SK-N-SH (cell line): Measurements from ENCODE around the gene TCP10L. TPM values are rescaled to one million over a fixed set of nuclear protein-coding genes. Genes with fewer than 3 reads are reported as not detected.

Experiments
- CTCF ChIA-PET: fragments of 300-600, 350-600 bp; formaldehyde crosslinking; extraction: SDS; loops from one replicate; lab custom pipeline; 2021; lab: Yijun Ruan, JAX
- POLR2A ChIA-PET: fragments of 350-600 bp; sonication (Branson Sonifier 250); formaldehyde crosslinking; extraction: SDS; loops from one replicate; lab custom pipeline; 2020; ENCODE audit warnings: antibody characterized with exemption, inconsistent platforms; lab: Yijun Ruan, JAX
- DNase-seq: peaks from one replicate; pipeline ENCODE4 v3.0.0; 2012
- H2AFZ ChIP-seq: fragments of 200-600 bp; sonication (generic); 2 replicates; pipeline ENCODE4 v1.8.1; 2016; ENCODE audit warnings: antibody characterized with exemption, mild to moderate bottlenecking, low read depth
- H3F3A ChIP-seq: fragments of 200-600 bp; sonication (generic); replicated peaks from 2 replicates; pipeline ENCODE3; 2016; ENCODE audit warnings: antibody characterized with exemption, mild to moderate bottlenecking; ENCODE audit not compliant: insufficient read depth
- H3K27ac ChIP-seq, 2 experiments: fragments of 200-500 bp in 1 of 2; fragments of 200-600 bp in 1 of 2; sonication (Bioruptor generic) in 1 of 2; sonication (generic), shearing (Covaris generic) in 1 of 2; 2 replicates each; pipeline versions ENCODE4 v1.5.1 to v1.6.1; 2014 to 2016; ENCODE audit warnings: low read depth in 2 of 2, inconsistent platforms in 1 of 2, low read length in 1 of 2, mild to moderate bottlenecking in 1 of 2, mixed read lengths in 1 of 2
- H3K27me3 ChIP-seq: fragments of 200-600 bp; sonication (generic), shearing (Covaris generic); 2 replicates; pipeline ENCODE4 v1.6.1; 2016; ENCODE audit warnings: mixed run types; ENCODE audit not compliant: insufficient read depth
- H3K36me3 ChIP-seq, 2 experiments: fragments of 200-500 bp in 1 of 2; fragments of 200-600 bp in 1 of 2; sonication (Bioruptor generic) in 1 of 2; sonication (generic) in 1 of 2; replicated peaks in 1 of 2; 2 replicates each; pipeline versions ENCODE3 to v1.5.1; 2014 to 2016; ENCODE audit warnings: low read length in 1 of 2, mild to moderate bottlenecking in 1 of 2; ENCODE audit not compliant: insufficient read depth in 2 of 2, control insufficient read depth in 1 of 2
- H3K4me1 ChIP-seq, 2 experiments: fragments of 200-500 bp in 1 of 2; fragments of 200-600 bp in 1 of 2; sonication (Bioruptor generic) in 1 of 2; sonication (generic), shearing (Covaris generic) in 1 of 2; 2 replicates each; pipeline versions ENCODE4 v1.5.1 to v1.6.1; 2014 to 2016; ENCODE audit warnings: low read depth in 1 of 2, low read length in 1 of 2, mixed run types in 1 of 2; ENCODE audit not compliant: insufficient read depth in 2 of 2, control insufficient read depth in 1 of 2
- H3K4me2 ChIP-seq: fragments of 200-600 bp; sonication (generic), shearing (Covaris generic); 2 replicates; pipeline ENCODE4 v1.6.1; 2017; ENCODE audit warnings: mixed run types
- H3K4me3 ChIP-seq, 2 experiments: fragments of 200-500 bp in 1 of 2; fragments of 200-600 bp in 1 of 2; sonication (Bioruptor generic) in 1 of 2; sonication (generic), shearing (Covaris generic) in 1 of 2; 2 replicates each; pipeline versions ENCODE4 v1.5.1 to v1.8.1; 2014 to 2016; ENCODE audit warnings: low read depth in 2 of 2, inconsistent platforms in 1 of 2, low read length in 1 of 2, mild to moderate bottlenecking in 1 of 2, mixed read lengths in 1 of 2, moderate library complexity in 1 of 2
- H3K79me2 ChIP-seq: fragments of 200-600 bp; sonication (generic); 2 replicates; pipeline ENCODE4 v1.8.1; 2017; ENCODE audit warnings: mild to moderate bottlenecking; ENCODE audit not compliant: insufficient read depth
- H3K9ac ChIP-seq: fragments of 200-600 bp; sonication (generic); 2 replicates; pipeline ENCODE4 v1.6.1; 2017; ENCODE audit warnings: mixed run types
- H3K9me2 ChIP-seq: fragments of 200-600 bp; sonication (generic); 2 replicates; pipeline ENCODE4 v1.6.1; 2017; ENCODE audit warnings: mixed run types
- H3K9me3 ChIP-seq: fragments of 200-600 bp; sonication (generic); 2 replicates; pipeline ENCODE4 v1.6.1; 2017; ENCODE audit warnings: mixed run types, mild to moderate bottlenecking, moderate library complexity
- H4K20me1 ChIP-seq: fragments of 200-600 bp; sonication (generic); 2 replicates; pipeline ENCODE4 v1.6.1; 2017; ENCODE audit warnings: mild to moderate bottlenecking, mixed run types; ENCODE audit not compliant: insufficient read depth
- FOXM1 ChIP-seq: IDR thresholded peaks from 2 replicates; pipeline ENCODE4 v1.4.0; 2012; ENCODE audit warnings: low read depth, mild to moderate bottlenecking
- JUND ChIP-seq: IDR thresholded peaks from 2 replicates; pipeline ENCODE4 v1.4.0; 2012
- MXI1 ChIP-seq: IDR thresholded peaks from 2 replicates; pipeline ENCODE4 v1.6.1; 2012; ENCODE audit warnings: mild to moderate bottlenecking, low read depth, low read length, improper control_type of control experiment
- PBX3 ChIP-seq: IDR thresholded peaks from 2 replicates; pipeline ENCODE4; 2012
- POLR2AphosphoS5 ChIP-seq: IDR thresholded peaks from 2 replicates; pipeline ENCODE4 v1.6.1; 2012; ENCODE audit warnings: low read depth, low read length
- RFX5 ChIP-seq: IDR thresholded peaks from 2 replicates; pipeline ENCODE4 v1.6.1; 2012; ENCODE audit warnings: mild to moderate bottlenecking, improper control_type of control experiment, low read length
- SIN3A ChIP-seq: IDR thresholded peaks from 2 replicates; pipeline ENCODE4 v1.6.1; 2012; ENCODE audit warnings: low read depth, mild to moderate bottlenecking, low read length, moderate library complexity, borderline replicate concordance
- TAF1 ChIP-seq: IDR thresholded peaks from 2 replicates; pipeline ENCODE4 v1.6.1; 2012; ENCODE audit warnings: low read depth, mild to moderate bottlenecking, low read length, moderate library complexity, borderline replicate concordance
- TEAD4 ChIP-seq: IDR thresholded peaks from 2 replicates; pipeline ENCODE4 v1.4.0; 2012; ENCODE audit warnings: mild to moderate bottlenecking, borderline replicate concordance; ENCODE audit not compliant: insufficient read depth
- YY1 ChIP-seq: IDR thresholded peaks from 2 replicates; pipeline ENCODE4 v1.4.0; 2012; ENCODE audit warnings: low read depth, mild to moderate bottlenecking
- WGBS: methylation state at CpG from one replicate; pipeline ENCODE4 v1.1.6; 2017; ENCODE audit warnings: low lambda C conversion rate; 5-methylcytosine and 5-hydroxymethylcytosine counted together
- polyA plus RNA-seq, 3 experiments: library from polyadenylated mRNA; depleted of rRNA; stranded (reverse); fragments of >200 nt; gene quantifications; 2 replicates each; pipeline ENCODE4 v1.2.3, GENCODE V29; 2012
- TF ChIP-seq, protein P1 (sequence below): IDR thresholded peaks from 2 replicates; pipeline ENCODE4 v1.6.1; 2012; ENCODE audit warnings: mild to moderate bottlenecking, low read depth, low read length, moderate library complexity
- TF ChIP-seq, protein P2 (sequence below): IDR thresholded peaks from 2 replicates; pipeline ENCODE4 v1.4.0; 2012; ENCODE audit warnings: low read depth, borderline replicate concordance

TCP10L gene
- polyA plus RNA-seq, 1 of the 3 experiments (the other 2 are of a cell fraction) = 0.33 TPM

- H3K9me2 ChIP-seq = no peaks in the 10 kb centered on the region
- H3K27ac ChIP-seq = no peak overlapping the region
- ChIA-PET CTCF (interaction anchor here (1.1 to 5.2 kb wide), 9 partner anchors 10 to 216 kb away, joined by 3 to 151 read pairs (median 18); partner anchors contain the start of gene CFAP298), POLR2A (no interaction called here)
- H3K4me1 ChIP-seq = 0 out of 4 replicates have a peak, but pooled peaks cover 0 to 3% of the 10 kb centered on the region in 2 experiments
- peaks cover 21% of the 10 kb centered on the region for H3F3A ChIP-seq
- no peak overlapping the region for H2AFZ ChIP-seq
- 97% methylated on average over 7 of the region's 8 CpGs for WGBS
- H3K79me2 ChIP-seq = no peaks in the 10 kb centered on the region
- no peaks in the 10 kb centered on the region for H4K20me1 ChIP-seq
- H3K9me3 ChIP-seq = no peaks in the 10 kb centered on the region
- H3K4me3 ChIP-seq = no peak overlapping the region
- no peak overlapping the region for H3K9ac ChIP-seq
- TF ChIP-seq POLR2AphosphoS5 (no peak), PBX3 (no peak), FOXM1 (no peak), RFX5 (no peak), TEAD4 (no peak), TAF1 (no peak), JUND (no peak), YY1 (no peak), MXI1 (no peak), SIN3A (no peak)
- TF ChIP-seq, protein P1, sequence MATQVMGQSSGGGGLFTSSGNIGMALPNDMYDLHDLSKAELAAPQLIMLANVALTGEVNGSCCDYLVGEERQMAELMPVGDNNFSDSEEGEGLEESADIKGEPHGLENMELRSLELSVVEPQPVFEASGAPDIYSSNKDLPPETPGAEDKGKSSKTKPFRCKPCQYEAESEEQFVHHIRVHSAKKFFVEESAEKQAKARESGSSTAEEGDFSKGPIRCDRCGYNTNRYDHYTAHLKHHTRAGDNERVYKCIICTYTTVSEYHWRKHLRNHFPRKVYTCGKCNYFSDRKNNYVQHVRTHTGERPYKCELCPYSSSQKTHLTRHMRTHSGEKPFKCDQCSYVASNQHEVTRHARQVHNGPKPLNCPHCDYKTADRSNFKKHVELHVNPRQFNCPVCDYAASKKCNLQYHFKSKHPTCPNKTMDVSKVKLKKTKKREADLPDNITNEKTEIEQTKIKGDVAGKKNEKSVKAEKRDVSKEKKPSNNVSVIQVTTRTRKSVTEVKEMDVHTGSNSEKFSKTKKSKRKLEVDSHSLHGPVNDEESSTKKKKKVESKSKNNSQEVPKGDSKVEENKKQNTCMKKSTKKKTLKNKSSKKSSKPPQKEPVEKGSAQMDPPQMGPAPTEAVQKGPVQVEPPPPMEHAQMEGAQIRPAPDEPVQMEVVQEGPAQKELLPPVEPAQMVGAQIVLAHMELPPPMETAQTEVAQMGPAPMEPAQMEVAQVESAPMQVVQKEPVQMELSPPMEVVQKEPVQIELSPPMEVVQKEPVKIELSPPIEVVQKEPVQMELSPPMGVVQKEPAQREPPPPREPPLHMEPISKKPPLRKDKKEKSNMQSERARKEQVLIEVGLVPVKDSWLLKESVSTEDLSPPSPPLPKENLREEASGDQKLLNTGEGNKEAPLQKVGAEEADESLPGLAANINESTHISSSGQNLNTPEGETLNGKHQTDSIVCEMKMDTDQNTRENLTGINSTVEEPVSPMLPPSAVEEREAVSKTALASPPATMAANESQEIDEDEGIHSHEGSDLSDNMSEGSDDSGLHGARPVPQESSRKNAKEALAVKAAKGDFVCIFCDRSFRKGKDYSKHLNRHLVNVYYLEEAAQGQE = no peak
- TF ChIP-seq, protein P2, sequence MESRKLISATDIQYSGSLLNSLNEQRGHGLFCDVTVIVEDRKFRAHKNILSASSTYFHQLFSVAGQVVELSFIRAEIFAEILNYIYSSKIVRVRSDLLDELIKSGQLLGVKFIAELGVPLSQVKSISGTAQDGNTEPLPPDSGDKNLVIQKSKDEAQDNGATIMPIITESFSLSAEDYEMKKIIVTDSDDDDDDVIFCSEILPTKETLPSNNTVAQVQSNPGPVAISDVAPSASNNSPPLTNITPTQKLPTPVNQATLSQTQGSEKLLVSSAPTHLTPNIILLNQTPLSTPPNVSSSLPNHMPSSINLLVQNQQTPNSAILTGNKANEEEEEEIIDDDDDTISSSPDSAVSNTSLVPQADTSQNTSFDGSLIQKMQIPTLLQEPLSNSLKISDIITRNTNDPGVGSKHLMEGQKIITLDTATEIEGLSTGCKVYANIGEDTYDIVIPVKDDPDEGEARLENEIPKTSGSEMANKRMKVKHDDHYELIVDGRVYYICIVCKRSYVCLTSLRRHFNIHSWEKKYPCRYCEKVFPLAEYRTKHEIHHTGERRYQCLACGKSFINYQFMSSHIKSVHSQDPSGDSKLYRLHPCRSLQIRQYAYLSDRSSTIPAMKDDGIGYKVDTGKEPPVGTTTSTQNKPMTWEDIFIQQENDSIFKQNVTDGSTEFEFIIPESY = no peak
- DNase-seq = no peak
- peaks cover 38 to 49% of the 10 kb centered on the region in 2 experiments for H3K36me3 ChIP-seq
- H3K4me2 ChIP-seq = no peak overlapping the region
- H3K27me3 ChIP-seq = no peaks in the 10 kb centered on the region
These were observed 14.2 kb upstream of the TCP10L start for GRCh38 chr21:32599526-32599925.
